Measurements from ENCODE around the gene FAM111B. TPM values are rescaled to one million over a fixed set of nuclear protein-coding genes. Genes with fewer than 3 reads are reported as not detected.

FAM111B gene
- total RNA-seq, 1 experiment from 2014 or later, result 10.7 TPM

- intact Hi-C loops (cut with micrococcal nuclease), result no loop called here
- Histone ChIP-seq H3K9me3 (ENCODE audit: control insufficient read depth in 1 of 2, insufficient read depth in 1 of 2, low read depth in 1 of 2, low read length in 2 of 2) (peaks cover 0 to 9% of the 10 kb centered on the region in 2 experiments; a peak in 3 of 4 replicates), H3K79me2 (ENCODE audit: insufficient read depth, low read length) (no peaks in the 10 kb centered on the region), H3K4me1 (ENCODE audit: control insufficient read depth in 1 of 2, insufficient read depth in 2 of 2, low read length in 2 of 2) (no peaks in the 10 kb centered on the region), H3K4me2 (ENCODE audit: low read length) (no peak overlapping the region), H3K9ac (ENCODE audit: low read length) (no peak overlapping the region), H2AFZ (ENCODE audit: low read depth, low read length, poor library complexity, severe bottlenecking) (no peak overlapping the region), H4K20me1 (ENCODE audit: insufficient read depth) (no peaks in the 10 kb centered on the region), H3K9me2 (ENCODE audit: insufficient read depth) (no peaks in the 10 kb centered on the region), H3K36me3 (ENCODE audit: control insufficient read depth in 1 of 2, insufficient read depth in 2 of 2, low read length in 2 of 2) (peaks cover 0 to 24% of the 10 kb centered on the region in 2 experiments; a peak in 2 of 4 replicates), H3K4me3 (replicated peaks in 1 of 2; ENCODE audit: low read depth in 1 of 2, low read length in 2 of 2) (no peak overlapping the region), H3K27ac (ENCODE audit: low read depth, low read length) (no peak overlapping the region), H3K27me3 (ENCODE audit: insufficient read depth, low read length) (no peaks in the 10 kb centered on the region)
- ATAC-seq, result no peak
- ChIA-PET CTCF (no interaction called here), POLR2A (no interaction called here), RAD21 (ENCODE audit: low non-redundant PET in 1 of 2, low total read pairs in 2 of 2, uncharacterized antibody in 2 of 2, unreplicated experiment in 2 of 2) (no interaction called here)
- TF ChIP-seq JUND (IDR thresholded peaks at IDR 0.05), result no peak
- TF ChIP-seq ZFX (IDR thresholded peaks at IDR 0.05), result no peak
- no peak for TF ChIP-seq ZNF274 (IDR thresholded peaks at IDR 0.05; ENCODE audit: low read depth, low read length)
- TF ChIP-seq EGR1 (IDR thresholded peaks at IDR 0.05; ENCODE audit: low read depth), result no peak
- no peak for TF ChIP-seq POLR2A (IDR thresholded peaks at IDR 0.05; ENCODE audit: borderline replicate concordance, extremely low read depth, insufficient read depth, insufficient read length)
- no peak for TF ChIP-seq CBX3 (IDR thresholded peaks at IDR 0.05; ENCODE audit: low read depth)
- TF ChIP-seq EZH2phosphoT487 (IDR thresholded peaks at IDR 0.05; ENCODE audit: borderline replicate concordance), result no peak
- TF ChIP-seq CEBPB (IDR thresholded peaks at IDR 0.05; ENCODE audit: low read depth), result no peak
- no peak for TF ChIP-seq TCF7L2 (IDR thresholded peaks at IDR 0.05; ENCODE audit: borderline replicate concordance, extremely low read depth, insufficient read depth, insufficient read length)
- no peak for TF ChIP-seq MAX (IDR thresholded peaks at IDR 0.05)
- no peak for TF ChIP-seq CTCF (IDR thresholded peaks at IDR 0.05 in 2 of 3, conservative IDR thresholded peaks at IDR 0.05 in 1 of 3; ENCODE audit: borderline replicate concordance in 1 of 3, insufficient read depth in 1 of 3, low read depth in 2 of 3, low read length in 2 of 3)
- no peak for TF ChIP-seq POLR2AphosphoS5 (IDR thresholded peaks at IDR 0.05; ENCODE audit: low read depth, low read length)
- no peak for TF ChIP-seq ELF1 (IDR thresholded peaks at IDR 0.05; ENCODE audit: borderline replicate concordance, low read depth)
- no peak for TF ChIP-seq SIN3A (IDR thresholded peaks at IDR 0.05; ENCODE audit: low read depth)
- no peak for TF ChIP-seq RAD21 (IDR thresholded peaks at IDR 0.05; ENCODE audit: low read depth)
- TF ChIP-seq YY1 (IDR thresholded peaks at IDR 0.05; ENCODE audit: extremely low read depth, insufficient replicate concordance, low read depth, low read length), result no peak
- no peak for TF ChIP-seq ZBTB33 (IDR thresholded peaks at IDR 0.05; ENCODE audit: extremely low read depth, insufficient replicate concordance, low read length)
- TF ChIP-seq FOSL1 (IDR thresholded peaks at IDR 0.05; ENCODE audit: low read depth), result no peak
- BruUV-seq (replicated peaks), result no TSS peak
- DNase-seq (ENCODE audit: low read depth, low spot score), result no peak
These were observed 12.8 kb downstream of the FAM111B start for GRCh38 chr11:59119826-59120225.

Measured in HCT116 (cell line).